Stimulated activated naive CD8-positive, alpha-beta T cell treated with anti-CD3 and anti-CD28 coated beads, Interleukin-15, Interleukin-2, amounts not matched to agents 100 ng/mL and 50 ng/mL, for 24 hours (primary cell): ENCODE data around the gene DCP1A.
"Not testable (repeated sequence)": the region's sequence is repeated elsewhere in the genome, so short reads cannot be mapped to it uniquely, and the experiment has no call there.

Experiments
- H3K27ac Mint-ChIP-seq: one replicate; pipeline ENCODE4 v1.8.0; 2021; ENCODE audit warnings: mild to moderate bottlenecking, mixed read lengths
- H3K27me3 Mint-ChIP-seq: one replicate; pipeline ENCODE4 v1.8.0; 2021; ENCODE audit warnings: mixed read lengths
- H3K36me3 Mint-ChIP-seq: one replicate; pipeline ENCODE4 v1.8.0; 2021; ENCODE audit warnings: low read depth, mixed read lengths
- H3K4me1 Mint-ChIP-seq: one replicate; pipeline ENCODE4 v1.8.0; 2021; ENCODE audit warnings: low read depth, mixed read lengths
- H3K4me3 Mint-ChIP-seq: one replicate; pipeline ENCODE4 v1.8.0; 2021; ENCODE audit warnings: mild to moderate bottlenecking, mixed read lengths
- H3K9me3 Mint-ChIP-seq: one replicate; pipeline ENCODE4 v1.8.0; 2021; ENCODE audit warnings: mixed read lengths

DCP1A gene

DNA sequence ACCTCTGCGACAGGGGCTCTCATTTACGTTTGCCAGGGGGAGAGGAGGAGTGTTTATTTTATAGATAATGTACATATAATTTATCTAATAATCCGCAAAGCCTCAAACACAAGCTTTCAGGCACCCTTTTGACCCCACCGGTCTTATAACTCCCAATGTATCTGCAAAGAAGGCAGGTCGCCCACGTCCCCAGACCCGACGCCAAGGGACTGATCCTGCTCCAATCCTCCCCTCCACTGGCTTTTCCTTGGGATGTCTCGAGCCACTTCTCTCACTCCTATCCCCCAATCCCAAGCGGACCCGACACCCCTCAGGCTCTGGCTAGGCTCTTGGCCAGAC is 452 bp downstream of the DCP1A start:
- H3K4me3 Mint-ChIP-seq = peak overlapping the region; percentile 97
- H3K36me3 Mint-ChIP-seq = peaks cover 22% of the 10 kb centered on the region
- H3K27me3 Mint-ChIP-seq = no peaks in the 10 kb centered on the region
- H3K4me1 Mint-ChIP-seq = peaks cover 31% of the 10 kb centered on the region
- H3K9me3 Mint-ChIP-seq = no peaks in the 10 kb centered on the region
- H3K27ac Mint-ChIP-seq = peak overlapping the region; percentile 97

DNA sequence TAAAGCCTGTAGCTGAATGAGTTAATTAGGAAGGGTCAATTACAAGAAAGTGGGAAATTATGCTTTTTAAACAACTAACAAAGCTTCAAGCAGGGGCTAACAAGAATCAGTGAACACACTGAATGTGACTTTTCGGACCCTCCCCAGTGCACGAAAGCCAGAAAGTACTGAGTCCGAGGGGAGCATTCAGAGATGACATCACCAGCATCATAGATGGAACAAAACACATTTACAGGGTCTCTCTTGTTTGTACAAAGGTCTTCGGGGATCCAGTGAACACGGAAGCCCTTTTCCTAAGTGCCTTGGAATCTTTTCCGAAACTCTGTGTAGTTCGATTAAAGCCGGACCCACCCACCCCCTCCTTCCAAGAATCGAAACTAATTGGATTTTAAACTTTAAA is 829 bp downstream of the DCP1A start:
- Mint-ChIP-seq H3K4me3 (peak overlapping the region; percentile 97), H3K27me3 (no peaks in the 10 kb centered on the region), H3K4me1 (peaks cover 31% of the 10 kb centered on the region), H3K9me3 (no peaks in the 10 kb centered on the region), H3K27ac (peak overlapping the region; percentile 97), H3K36me3 (peaks cover 22% of the 10 kb centered on the region)

DNA sequence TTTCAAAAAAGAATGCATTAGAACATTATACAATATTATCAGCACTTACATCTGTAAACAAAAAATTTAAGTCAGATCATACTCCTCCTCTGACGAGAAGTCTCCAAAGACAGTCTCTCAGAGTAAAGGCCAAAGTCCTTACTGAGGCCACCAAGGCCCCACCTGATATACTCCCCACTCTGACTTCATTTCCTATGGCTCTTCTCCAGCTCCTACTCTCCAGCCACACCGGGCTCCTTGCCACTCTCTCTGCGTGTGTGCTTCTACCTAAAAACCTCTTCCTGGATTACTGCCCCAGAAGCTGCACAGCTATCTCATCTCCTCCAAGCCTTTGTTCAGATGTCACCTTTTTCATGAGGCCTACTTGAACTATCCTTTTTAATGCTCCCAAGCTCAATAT is 5.0 kb downstream of the DCP1A start:
- Mint-ChIP-seq H3K4me3 (no peak overlapping the region), H3K27ac (peak overlapping the region; percentile 56), H3K36me3 (peaks cover 40% of the 10 kb centered on the region)

DNA sequence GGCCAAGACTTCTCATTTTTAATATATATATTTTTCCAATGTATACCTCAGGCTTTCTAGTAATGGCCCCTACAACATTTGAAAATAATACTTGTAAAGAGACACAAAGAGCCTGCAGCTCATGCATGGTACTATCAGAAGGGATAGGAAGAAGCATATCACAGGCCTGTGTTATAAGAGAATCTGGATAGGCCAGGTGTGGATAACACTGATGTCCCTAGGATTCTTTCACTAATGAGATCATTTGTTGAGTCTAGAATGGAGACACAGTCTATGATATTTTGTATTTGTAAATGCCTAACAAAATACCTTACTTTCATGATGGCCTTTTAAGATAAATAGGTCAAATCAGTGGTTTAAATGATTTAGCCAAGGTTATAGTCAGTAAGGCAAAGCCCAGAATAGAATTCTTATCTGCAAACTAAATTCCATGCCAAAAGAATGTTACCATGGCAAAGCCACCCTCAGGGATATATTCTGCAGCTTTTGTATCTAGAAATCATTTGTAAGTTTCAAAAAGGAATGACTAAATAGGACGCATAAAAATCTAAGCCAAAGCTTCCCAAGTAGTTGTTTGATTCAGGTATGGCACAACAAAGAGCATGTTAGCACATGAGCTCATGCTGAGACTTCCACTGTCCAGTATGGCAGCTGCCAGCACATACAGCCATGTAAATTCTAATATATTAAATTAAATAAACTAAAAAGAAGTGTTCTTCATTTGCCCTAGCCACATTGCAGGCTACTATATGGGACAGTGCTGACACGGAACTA is 10.0 kb downstream of the DCP1A start:
- peaks cover 45% of the 10 kb centered on the region for H3K36me3 Mint-ChIP-seq
- no peak overlapping the region for H3K4me3 Mint-ChIP-seq
- no peak overlapping the region for H3K27ac Mint-ChIP-seq

More for the DNA sequence above, 5.0 kb downstream of the DCP1A start:
- Mint-ChIP-seq H3K27me3 (no peaks in the 10 kb centered on the region), H3K4me1 (peaks cover 30% of the 10 kb centered on the region), H3K9me3 (no peaks in the 10 kb centered on the region)

DNA sequence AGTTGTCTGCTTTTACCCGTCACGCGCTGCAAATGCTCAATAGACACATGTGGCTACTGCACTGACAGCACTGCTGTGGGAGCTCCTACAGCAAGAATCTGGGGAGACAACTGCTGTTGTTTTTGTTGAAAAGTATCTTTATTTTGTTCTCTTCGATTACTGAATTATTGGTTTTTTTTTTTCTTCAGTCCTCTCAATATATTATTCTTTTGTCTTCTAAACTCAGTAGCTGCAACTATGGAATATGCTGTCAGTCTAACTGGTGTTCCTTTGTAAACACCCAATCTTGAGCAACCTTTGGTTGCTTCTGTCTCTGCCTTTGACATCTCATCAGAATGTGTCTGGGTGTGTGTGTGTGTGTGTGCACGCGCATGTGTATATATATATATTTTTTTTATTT is 12.6 kb downstream of the DCP1A start:
- Mint-ChIP-seq H3K36me3 (peaks cover 42% of the 10 kb centered on the region), H3K4me1 (peaks cover 4% of the 10 kb centered on the region), H3K27ac (no peak overlapping the region), H3K4me3 (no peak overlapping the region), H3K27me3 (no peaks in the 10 kb centered on the region), H3K9me3 (no peaks in the 10 kb centered on the region)

More for the DNA sequence above, 10.0 kb downstream of the DCP1A start:
- Mint-ChIP-seq H3K27me3 (no peaks in the 10 kb centered on the region), H3K4me1 (peaks cover 4% of the 10 kb centered on the region), H3K9me3 (no peaks in the 10 kb centered on the region)

DNA sequence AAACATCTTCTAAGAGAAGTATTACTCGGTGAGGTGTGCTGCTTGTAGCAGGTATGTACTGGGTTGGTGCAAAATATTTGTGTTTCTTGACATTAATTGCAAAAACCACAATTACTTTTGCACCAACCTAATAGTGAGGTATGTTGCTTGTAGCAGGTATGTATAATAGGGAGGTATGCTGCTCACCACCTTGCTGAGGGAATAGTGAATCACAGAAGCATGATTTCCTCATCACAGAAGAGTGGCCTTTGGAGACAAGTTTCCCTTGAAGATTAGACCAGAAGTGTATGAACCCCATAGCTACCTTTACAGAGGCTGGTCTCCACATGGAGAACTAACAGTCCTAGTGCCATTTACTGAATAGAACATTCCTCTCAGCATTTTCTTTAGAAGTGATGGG is 15.5 kb downstream of the DCP1A start:
- Mint-ChIP-seq H3K9me3 (no peaks in the 10 kb centered on the region), H3K27me3 (no peaks in the 10 kb centered on the region), H3K4me1 (peaks cover 18% of the 10 kb centered on the region), H3K4me3 (no peak overlapping the region), H3K27ac (no peak overlapping the region), H3K36me3 (peaks cover 45% of the 10 kb centered on the region)

DNA sequence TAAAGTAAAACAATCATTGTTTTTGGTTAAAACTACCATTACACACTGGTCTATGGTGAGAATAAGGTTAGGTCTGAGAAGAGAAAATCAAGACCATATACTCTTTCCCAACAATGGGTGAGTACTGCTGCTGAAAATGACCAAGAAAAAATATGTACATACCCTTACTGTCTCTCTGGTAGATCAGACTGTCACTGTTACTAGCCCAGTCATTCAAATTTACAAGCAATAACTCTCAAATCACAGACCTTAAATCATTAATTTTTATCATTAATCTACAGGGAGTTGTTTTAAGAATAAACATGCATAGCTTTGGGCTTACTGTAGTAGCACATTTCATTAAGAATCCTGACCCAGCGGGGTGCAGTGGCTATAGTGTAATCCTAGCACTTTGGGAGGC is 17.4 kb downstream of the DCP1A start:
- Mint-ChIP-seq H3K4me3 (no peak overlapping the region), H3K36me3 (peaks cover 54% of the 10 kb centered on the region), H3K4me1 (peaks cover 27% of the 10 kb centered on the region), H3K9me3 (no peaks in the 10 kb centered on the region), H3K27ac (no peak overlapping the region), H3K27me3 (no peaks in the 10 kb centered on the region)

DNA sequence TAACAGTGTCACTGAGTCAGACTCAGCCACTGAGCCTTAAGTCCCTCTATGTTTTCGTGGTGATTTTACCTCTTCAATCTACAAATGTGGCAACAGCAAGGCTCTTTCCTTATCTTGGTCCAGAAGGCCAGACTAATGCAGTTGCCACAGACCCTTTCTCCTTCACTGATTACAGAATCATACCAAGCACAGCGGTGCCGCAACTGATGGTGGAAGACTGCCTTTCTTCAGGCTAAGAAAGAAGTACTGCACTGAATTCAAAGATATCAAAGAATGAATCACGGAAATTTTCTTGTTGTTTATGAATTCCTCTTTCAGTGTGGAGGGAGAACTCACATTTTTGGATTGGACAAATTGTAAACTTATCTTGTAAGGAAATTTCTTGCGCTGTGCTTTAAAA is 18.6 kb downstream of the DCP1A start:
- no peaks in the 10 kb centered on the region for H3K9me3 Mint-ChIP-seq
- H3K36me3 Mint-ChIP-seq = peaks cover 43% of the 10 kb centered on the region
- peak overlapping the region; percentile 71 for H3K27ac Mint-ChIP-seq
- no peaks in the 10 kb centered on the region for H3K27me3 Mint-ChIP-seq
- H3K4me1 Mint-ChIP-seq = peaks cover 27% of the 10 kb centered on the region
- no peak overlapping the region for H3K4me3 Mint-ChIP-seq

DNA sequence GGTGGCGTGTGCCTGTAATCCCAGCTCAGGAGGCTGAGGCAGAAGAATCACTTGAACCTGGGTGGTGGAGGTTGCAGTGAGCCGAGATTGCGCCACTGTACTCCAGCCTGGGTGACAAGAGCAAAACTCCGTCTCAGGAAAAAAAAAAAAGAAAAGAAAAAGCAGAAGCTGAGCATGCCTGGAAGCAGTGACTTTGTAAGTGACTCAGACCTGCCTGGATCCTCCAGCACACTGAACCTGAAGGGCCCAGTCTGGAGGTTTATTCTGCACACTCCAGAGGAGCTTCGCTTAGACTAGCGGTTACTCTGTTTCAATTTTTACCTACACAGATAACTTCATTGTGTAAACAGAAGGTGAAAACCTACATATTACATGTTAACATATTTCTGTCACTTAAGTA is 19.4 kb downstream of the DCP1A start:
- not testable (repeated sequence) for H3K27ac Mint-ChIP-seq, H3K9me3 Mint-ChIP-seq, H3K4me3 Mint-ChIP-seq, H3K27me3 Mint-ChIP-seq
- peaks cover 40% of the 10 kb centered on the region for H3K36me3 Mint-ChIP-seq
- peaks cover 27% of the 10 kb centered on the region for H3K4me1 Mint-ChIP-seq

DNA sequence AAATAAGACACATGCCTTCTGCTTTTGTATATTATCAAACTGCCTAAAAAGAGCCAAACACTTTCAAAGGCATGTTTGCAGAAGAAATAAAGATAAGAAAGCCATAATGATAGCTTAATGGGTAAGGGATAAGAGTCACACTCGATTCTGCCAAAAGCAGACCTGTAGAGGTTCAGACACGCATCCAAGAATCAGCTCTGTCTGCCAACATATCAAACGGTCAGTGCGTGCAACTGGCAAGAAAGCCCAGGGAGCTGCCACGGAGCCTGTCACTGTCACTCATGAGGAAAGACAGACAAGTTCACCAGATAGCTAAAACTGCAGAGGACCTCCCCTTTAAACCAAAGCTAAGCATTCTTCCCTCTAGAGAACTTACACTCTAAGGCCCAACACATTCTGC is 23.2 kb downstream of the DCP1A start:
- no peak overlapping the region for H3K27ac Mint-ChIP-seq
- no peaks in the 10 kb centered on the region for H3K9me3 Mint-ChIP-seq
- H3K36me3 Mint-ChIP-seq = peaks cover 34% of the 10 kb centered on the region
- H3K27me3 Mint-ChIP-seq = no peaks in the 10 kb centered on the region
- peaks cover 17% of the 10 kb centered on the region for H3K4me1 Mint-ChIP-seq
- H3K4me3 Mint-ChIP-seq = no peak overlapping the region

DNA sequence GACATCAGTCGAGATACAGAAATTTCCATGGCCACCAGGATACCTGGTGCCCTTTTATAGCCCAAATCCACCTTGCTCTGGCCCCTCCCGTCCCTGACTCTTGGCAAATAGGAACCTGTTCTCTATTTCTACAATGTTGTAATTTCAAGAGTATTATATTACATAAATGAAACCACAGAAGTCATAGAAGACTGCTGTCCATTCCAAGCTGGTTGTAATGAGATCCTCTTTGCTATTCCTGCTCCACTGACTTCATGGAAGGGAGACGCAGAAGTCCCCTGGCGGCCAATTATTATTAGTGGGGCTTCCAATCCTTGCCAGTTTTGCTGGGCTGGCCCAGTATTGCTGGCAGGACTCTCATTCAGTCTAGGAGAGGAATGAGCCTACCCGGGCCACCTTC is 26.6 kb downstream of the DCP1A start:
- no peak overlapping the region for H3K27ac Mint-ChIP-seq
- no peaks in the 10 kb centered on the region for H3K9me3 Mint-ChIP-seq
- H3K36me3 Mint-ChIP-seq = peaks cover 31% of the 10 kb centered on the region
- H3K27me3 Mint-ChIP-seq = no peaks in the 10 kb centered on the region
- H3K4me1 Mint-ChIP-seq = peaks cover 3% of the 10 kb centered on the region
- no peak overlapping the region for H3K4me3 Mint-ChIP-seq

DNA sequence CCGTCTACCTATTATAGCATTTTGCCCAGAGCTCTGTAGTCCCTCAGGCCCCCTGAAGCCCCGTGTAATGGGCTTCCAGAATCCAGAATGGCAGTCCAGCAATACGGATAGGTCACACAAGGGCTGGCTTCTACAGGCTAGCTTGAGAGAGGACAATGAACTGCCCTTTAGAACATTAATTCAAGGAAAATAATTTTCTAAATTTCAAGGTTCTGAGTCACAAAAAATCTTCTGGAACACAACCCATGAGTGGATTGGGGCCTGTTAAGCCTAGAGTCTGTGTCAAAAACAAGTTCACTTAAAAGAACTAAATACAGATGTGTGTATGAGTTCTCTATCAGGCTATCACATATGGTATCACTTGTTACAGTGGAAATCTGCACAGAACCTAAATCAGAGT is 28.8 kb downstream of the DCP1A start:
- Mint-ChIP-seq H3K27me3 (no peaks in the 10 kb centered on the region), H3K9me3 (no peaks in the 10 kb centered on the region), H3K27ac (no peak overlapping the region), H3K36me3 (peaks cover 29% of the 10 kb centered on the region), H3K4me1 (no peaks in the 10 kb centered on the region), H3K4me3 (no peak overlapping the region)

DNA sequence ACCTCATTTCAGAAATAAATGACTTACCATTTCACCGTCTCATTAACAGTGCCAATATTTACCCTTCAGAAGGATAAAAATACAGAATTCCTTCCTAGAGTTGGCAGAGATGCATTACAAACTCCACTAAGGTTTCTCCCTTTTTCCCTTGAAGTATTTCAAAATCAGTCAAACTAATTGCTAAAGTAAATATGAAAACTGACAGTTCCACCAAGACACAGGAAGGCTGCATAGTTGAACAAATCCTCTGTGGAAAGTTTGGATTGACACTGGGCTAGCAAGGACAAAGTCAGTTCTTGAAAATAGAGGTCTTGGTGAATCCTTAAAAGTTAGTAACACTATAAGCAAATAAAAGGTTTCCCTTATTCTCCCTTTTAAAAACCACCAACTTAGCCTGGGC is 34.5 kb downstream of the DCP1A start:
- Mint-ChIP-seq H3K27ac (no peak overlapping the region), H3K4me1 (no peaks in the 10 kb centered on the region), H3K27me3 (no peaks in the 10 kb centered on the region), H3K9me3 (no peaks in the 10 kb centered on the region), H3K4me3 (no peak overlapping the region), H3K36me3 (peaks cover 54% of the 10 kb centered on the region)

DNA sequence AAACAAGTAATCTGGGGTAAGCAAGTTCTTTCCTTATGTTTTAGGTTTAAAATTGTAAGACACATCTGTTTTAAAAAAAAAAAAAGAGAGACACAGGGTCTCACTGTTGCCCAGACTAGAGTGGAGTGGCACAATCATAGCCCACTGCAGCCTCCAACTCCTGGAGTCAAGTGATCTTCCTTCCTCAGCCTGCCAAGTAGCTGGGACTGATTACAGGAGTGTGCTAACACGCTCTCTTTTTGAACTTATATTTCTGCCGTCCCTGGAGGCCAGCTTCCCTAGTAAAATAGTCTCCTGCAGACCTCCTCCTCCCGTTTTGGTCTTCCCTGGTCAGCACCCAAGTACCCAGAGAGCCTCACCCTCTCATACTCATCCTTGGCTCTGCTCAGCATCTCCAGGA is 35.5 kb downstream of the DCP1A start:
- Mint-ChIP-seq H3K27ac (no peak overlapping the region), H3K36me3 (peaks cover 58% of the 10 kb centered on the region), H3K27me3 (no peaks in the 10 kb centered on the region), H3K9me3 (no peaks in the 10 kb centered on the region), H3K4me1 (no peaks in the 10 kb centered on the region), H3K4me3 (no peak overlapping the region)

DNA sequence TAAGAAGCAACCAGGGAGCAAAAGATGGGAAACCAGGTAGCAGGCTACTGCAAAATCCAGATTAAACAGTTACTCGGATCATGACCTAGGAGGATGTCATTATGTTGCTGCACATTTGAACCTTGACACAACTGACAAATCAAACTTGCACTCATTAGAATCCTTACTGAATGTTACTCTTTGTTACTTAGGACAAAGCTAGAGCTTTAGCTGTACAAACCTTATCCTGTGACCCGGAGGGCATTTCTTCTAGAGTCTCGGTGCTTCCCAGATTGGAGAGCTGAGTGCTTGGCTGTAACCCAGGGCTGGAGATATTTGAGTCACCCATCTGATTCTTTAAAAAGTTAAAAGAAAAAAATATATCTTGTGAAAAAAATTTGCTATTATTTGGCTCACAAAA is 43.4 kb downstream of the DCP1A start:
- Mint-ChIP-seq H3K4me1 (no peaks in the 10 kb centered on the region), H3K9me3 (no peaks in the 10 kb centered on the region), H3K36me3 (peaks cover 36% of the 10 kb centered on the region), H3K27me3 (no peaks in the 10 kb centered on the region), H3K27ac (no peak overlapping the region), H3K4me3 (no peak overlapping the region)

DNA sequence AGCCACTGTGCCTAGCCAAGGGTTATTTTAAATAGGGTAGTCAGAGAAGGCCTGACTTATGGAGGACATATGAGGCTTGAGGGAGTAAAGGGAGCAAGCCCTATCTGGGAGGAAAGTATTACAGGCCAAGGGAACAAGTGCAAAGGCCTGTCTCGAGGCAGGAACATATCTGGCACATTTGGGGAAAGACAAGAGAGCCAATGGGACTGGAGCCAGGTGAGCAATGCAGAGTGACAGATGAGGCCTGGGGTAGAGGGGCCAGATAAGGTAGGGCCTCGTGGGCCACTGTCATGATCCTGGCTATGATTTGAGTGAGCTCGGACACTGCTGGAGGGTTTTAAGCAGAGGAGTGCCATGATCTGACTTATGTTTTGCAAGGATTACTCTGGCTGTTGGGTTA is 43.8 kb downstream of the DCP1A start:
- Mint-ChIP-seq H3K4me1 (no peaks in the 10 kb centered on the region), H3K27me3 (no peaks in the 10 kb centered on the region), H3K9me3 (no peaks in the 10 kb centered on the region), H3K36me3 (peaks cover 32% of the 10 kb centered on the region), H3K4me3 (no peak overlapping the region), H3K27ac (no peak overlapping the region)
